HCT116 (cell line): ENCODE data around the gene DPEP3. TPM values are rescaled to one million over a fixed set of nuclear protein-coding genes. Genes with fewer than 3 reads are reported as not detected.

ENCODE experiments used
- ATAC-seq: fragments of 200-7000 bp; cut with Tn5 transposase; 2 replicates; pipeline ENCODE4 v1.9.1; 2020; ENCODE audit warnings: mild to moderate bottlenecking, moderate library complexity
- BruUV-seq: library from RNA; stranded (reverse); fragments of 400-500 nt; replicated peaks from 2 replicates; lab custom pipeline; 2021; lab: Mats Ljungman, UMichigan
- CTCF ChIA-PET: fragments of 300-600 bp; sonication (Branson Sonifier 250); formaldehyde crosslinking; loops from one replicate; lab custom pipeline; 2021; ENCODE audit warnings: antibody characterized with exemption; lab: Charles Lee
- POLR2A ChIA-PET: fragments of 300-600, 350-600 bp; sonication (Branson Sonifier 250); formaldehyde crosslinking; loops from one replicate; lab custom pipeline; 2021; ENCODE audit warnings: antibody characterized with exemption; lab: Charles Lee
- RAD21 ChIA-PET, 2 experiments: fragments of 300-600 bp; sonication (Branson Sonifier 250); formaldehyde crosslinking; loops; one replicate each; lab custom pipeline; 2023; ENCODE audit warnings: low total read pairs in 2 of 2; ENCODE audit not compliant: uncharacterized antibody in 2 of 2, unreplicated experiment in 2 of 2, low non-redundant PET in 1 of 2; lab: Charles Lee
- DNase-seq: peaks from one replicate; pipeline ENCODE4 v3.0.0-alpha.2; 2010; ENCODE audit warnings: low read depth, low spot score
- H2AFZ ChIP-seq: fragments of 200-600 bp; shearing (Covaris generic), sonication (generic); 2 replicates; pipeline ENCODE4 v1.6.1; 2017; ENCODE audit warnings: low read depth, mixed run types, mixed read lengths, antibody characterized with exemption, low read length; ENCODE audit not compliant: poor library complexity, severe bottlenecking
- H3K27ac ChIP-seq: 2 replicates; pipeline ENCODE4 v1.5.1; 2012; ENCODE audit warnings: low read depth, low read length
- H3K27me3 ChIP-seq: fragments of 200-600 bp; sonication (generic); 2 replicates; pipeline ENCODE4 v1.6.1; 2016; ENCODE audit warnings: mixed run types, low read length, mixed read lengths; ENCODE audit not compliant: insufficient read depth
- H3K36me3 ChIP-seq, 2 experiments: fragments of 200-500 bp in 1 of 2; fragments of 200-600 bp in 1 of 2; sonication (Bioruptor generic) in 1 of 2; sonication (generic) in 1 of 2; 2 replicates each; pipeline versions ENCODE4 v1.5.1 to v1.6.1; 2014 to 2016; ENCODE audit warnings: low read length in 2 of 2, inconsistent platforms in 1 of 2, mixed read lengths in 1 of 2, mixed run types in 1 of 2; ENCODE audit not compliant: insufficient read depth in 2 of 2, control insufficient read depth in 1 of 2
- H3K4me1 ChIP-seq, 2 experiments: fragments of 200-600 bp in 1 of 2; sonication (generic) in 1 of 2; 2 replicates each; pipeline versions ENCODE4 v1.5.1 to v1.6.1; 2012 to 2017; ENCODE audit warnings: low read length in 2 of 2, inconsistent platforms in 1 of 2, mild to moderate bottlenecking in 1 of 2, mixed read lengths in 1 of 2, mixed run types in 1 of 2, moderate library complexity in 1 of 2; ENCODE audit not compliant: insufficient read depth in 2 of 2, control insufficient read depth in 1 of 2
- H3K4me2 ChIP-seq: fragments of 200-600 bp; sonication (generic); 2 replicates; pipeline ENCODE4 v1.6.1; 2017; ENCODE audit warnings: mixed run types, low read length, mixed read lengths
- H3K4me3 ChIP-seq, 2 experiments: fragments of 200-600 bp in 1 of 2; sonication (generic) in 1 of 2; replicated peaks in 1 of 2; 2 replicates each; pipeline ENCODE4 v1.5.1; 2011 to 2016; ENCODE audit warnings: low read length in 2 of 2, control low read depth in 1 of 2, low read depth in 1 of 2, mild to moderate bottlenecking in 1 of 2, mixed read lengths in 1 of 2, mixed run types in 1 of 2
- H3K79me2 ChIP-seq: fragments of 200-600 bp; sonication (generic); 2 replicates; pipeline ENCODE4 v1.6.1; 2017; ENCODE audit warnings: mild to moderate bottlenecking, mixed run types, low read length, moderate library complexity, mixed read lengths; ENCODE audit not compliant: insufficient read depth
- H3K9ac ChIP-seq: fragments of 200-600 bp; sonication (generic); 2 replicates; pipeline ENCODE4 v1.6.1; 2016; ENCODE audit warnings: low read length, mixed read lengths
- H3K9me2 ChIP-seq: fragments of 200-600 bp; sonication (generic), shearing (Covaris generic); 2 replicates; pipeline ENCODE4 v1.6.1; 2017; ENCODE audit warnings: mixed run types, mild to moderate bottlenecking, moderate library complexity; ENCODE audit not compliant: insufficient read depth
- H3K9me3 ChIP-seq, 2 experiments: fragments of 200-500 bp in 1 of 2; fragments of 200-600 bp in 1 of 2; sonication (Bioruptor generic) in 1 of 2; sonication (generic) in 1 of 2; 2 replicates each; pipeline ENCODE4 v1.6.1; 2014 to 2017; ENCODE audit warnings: low read length in 2 of 2, mixed read lengths in 2 of 2, inconsistent platforms in 1 of 2, low read depth in 1 of 2, mild to moderate bottlenecking in 1 of 2, mixed run types in 1 of 2, moderate library complexity in 1 of 2; ENCODE audit not compliant: control insufficient read depth in 1 of 2, insufficient read depth in 1 of 2
- H4K20me1 ChIP-seq: fragments of 200-600 bp; sonication (generic), shearing (Covaris generic); 2 replicates; pipeline ENCODE4 v1.6.1; 2017; ENCODE audit warnings: mixed run types, mild to moderate bottlenecking, moderate library complexity; ENCODE audit not compliant: insufficient read depth
- CBX3 ChIP-seq: IDR thresholded peaks from 2 replicates; pipeline ENCODE4 v1.6.1; 2012; ENCODE audit warnings: low read depth
- CEBPB ChIP-seq: IDR thresholded peaks from 2 replicates; pipeline ENCODE4 v1.6.1; 2012; ENCODE audit warnings: low read depth
- FOSL1 ChIP-seq: IDR thresholded peaks from 2 replicates; pipeline ENCODE4 v1.6.1; 2012; ENCODE audit warnings: low read depth
- JUND ChIP-seq: IDR thresholded peaks from 2 replicates; pipeline ENCODE4 v1.6.1; 2012
- REST ChIP-seq: IDR thresholded peaks from 2 replicates; pipeline ENCODE4 v1.6.1; 2012; ENCODE audit warnings: low read depth
- SP1 ChIP-seq: IDR thresholded peaks from 2 replicates; pipeline ENCODE4 v1.6.1; 2012; ENCODE audit warnings: low read depth
- TCF7L2 ChIP-seq: IDR thresholded peaks from 2 replicates; pipeline ENCODE4 v1.7.0; 2011; ENCODE audit warnings: borderline replicate concordance, inconsistent platforms; ENCODE audit not compliant: insufficient read depth, insufficient read length; ENCODE audit errors: extremely low read depth
- YY1 ChIP-seq: IDR thresholded peaks from 2 replicates; pipeline ENCODE4 v1.6.1; 2011; ENCODE audit warnings: low read length, low read depth, moderate library complexity, mild to moderate bottlenecking; ENCODE audit not compliant: insufficient replicate concordance; ENCODE audit errors: extremely low read depth
- ZFX ChIP-seq: fragments of 450-650 bp; IDR thresholded peaks from 2 replicates; pipeline ENCODE4 v1.6.1; 2017
- intact Hi-C: fragments of 100-400 bp; cut with micrococcal nuclease; formaldehyde crosslinking; loops from 2 replicates; pipeline ENCODE4 v1.10.0; 2022
- total RNA-seq: library from RNA; stranded (reverse); gene quantifications from one replicate; pipeline ENCODE4 v1.2.1, GENCODE V29; 2021; ENCODE audit not compliant: unreplicated experiment
- TF ChIP-seq, protein P1 (sequence below): IDR thresholded peaks from 2 replicates; pipeline ENCODE4 v1.6.1; 2012
- TF ChIP-seq, protein P2 (sequence below): IDR thresholded peaks from 2 replicates; pipeline ENCODE4 v1.6.1; 2012

DPEP3 gene
- total RNA-seq, 1 experiment from 2014 or later, result not detected

DNA sequence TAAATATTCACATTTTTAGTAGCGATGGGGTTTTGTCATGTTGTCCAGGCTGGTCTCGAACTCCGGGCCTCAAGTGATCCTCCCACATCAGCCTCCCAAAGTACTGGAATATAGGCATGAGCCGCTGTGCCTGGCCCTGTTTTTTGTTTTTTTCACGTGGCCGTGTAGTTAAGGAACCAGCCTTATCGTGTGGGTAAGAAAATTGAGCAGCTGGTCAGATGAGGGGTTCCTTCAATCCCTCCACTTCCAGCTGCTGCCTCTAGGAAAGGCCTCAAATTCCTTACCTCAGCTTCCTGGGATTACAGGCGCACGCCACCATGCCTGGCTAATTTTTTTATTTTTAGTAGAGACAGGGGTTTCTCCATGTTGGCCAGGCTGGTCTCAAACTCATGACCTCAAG is 24.9 kb upstream of the DPEP3 start:
- intact Hi-C loops, result no loop called here
- Histone ChIP-seq H3K4me3 (no peak overlapping the region), H3K27ac (no peak overlapping the region), H3K9me3 (no peaks in the 10 kb centered on the region), H3K9ac (no peak overlapping the region), H4K20me1 (no peaks in the 10 kb centered on the region), H3K4me2 (no peak overlapping the region), H2AFZ (no peak overlapping the region), H3K27me3 (no peaks in the 10 kb centered on the region), H3K36me3 (no peaks in the 10 kb centered on the region), H3K9me2 (no peaks in the 10 kb centered on the region), H3K79me2 (no peaks in the 10 kb centered on the region), H3K4me1 (no peaks in the 10 kb centered on the region)
- CTCF ChIA-PET, result no interaction called here
- POLR2A ChIA-PET, result no interaction called here
- BruUV-seq, result no TSS peak
- RAD21 ChIA-PET, result no interaction called here
- TF ChIP-seq REST, result no peak
- no peak for TF ChIP-seq JUND
- TF ChIP-seq YY1, result no peak
- no peak for TF ChIP-seq CEBPB
- TF ChIP-seq, protein P1, sequence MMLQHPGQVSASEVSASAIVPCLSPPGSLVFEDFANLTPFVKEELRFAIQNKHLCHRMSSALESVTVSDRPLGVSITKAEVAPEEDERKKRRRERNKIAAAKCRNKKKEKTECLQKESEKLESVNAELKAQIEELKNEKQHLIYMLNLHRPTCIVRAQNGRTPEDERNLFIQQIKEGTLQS, result no peak
- TF ChIP-seq ZFX, result no peak
- no peak for TF ChIP-seq CBX3
- TF ChIP-seq, protein P2, sequence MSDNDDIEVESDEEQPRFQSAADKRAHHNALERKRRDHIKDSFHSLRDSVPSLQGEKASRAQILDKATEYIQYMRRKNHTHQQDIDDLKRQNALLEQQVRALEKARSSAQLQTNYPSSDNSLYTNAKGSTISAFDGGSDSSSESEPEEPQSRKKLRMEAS, result no peak
- no peak for TF ChIP-seq SP1
- no peak for TF ChIP-seq TCF7L2
- no peak for TF ChIP-seq FOSL1
- ATAC-seq, result no peak
- DNase-seq, result no peak
